HepG2 (cell line): ENCODE data around the gene SPHK1. TPM values are rescaled to one million over a fixed set of nuclear protein-coding genes. Genes with fewer than 3 reads are reported as not detected.

Experiments used
- GLI4 ChIP-seq: sonication (generic); formaldehyde crosslinking; IDR thresholded peaks from 2 replicates; pipeline ENCODE4 v1.5.1; 2020; ENCODE audit warnings: missing genetic modification reagents, mild to moderate bottlenecking, moderate library complexity, borderline replicate concordance
- HIVEP1 ChIP-seq: sonication (generic); formaldehyde crosslinking; IDR thresholded peaks from 2 replicates; pipeline ENCODE4 v1.4.0; 2020; ENCODE audit warnings: mild to moderate bottlenecking, missing genetic modification reagents
- RCOR2 ChIP-seq: IDR thresholded peaks from 2 replicates; pipeline ENCODE4 v1.6.1; 2016; ENCODE audit warnings: missing biosample characterization, missing genetic modification reagents
- SALL1 ChIP-seq: sonication (generic); formaldehyde crosslinking; IDR thresholded peaks from 2 replicates; pipeline ENCODE4 v1.8.0; 2022; ENCODE audit warnings: mild to moderate bottlenecking, missing genetic modification reagents
- SMARCE1 ChIP-seq: fragments of 450-650 bp; IDR thresholded peaks from 2 replicates; pipeline ENCODE4 v1.6.1; 2017; ENCODE audit warnings: borderline replicate concordance
- TBX2 ChIP-seq: sonication (generic); formaldehyde crosslinking; IDR thresholded peaks from 2 replicates; pipeline ENCODE4 v1.5.0; 2020; ENCODE audit warnings: missing genetic modification reagents, mild to moderate bottlenecking, borderline replicate concordance
- YEATS4 ChIP-seq: sonication (generic); formaldehyde crosslinking; IDR thresholded peaks from 2 replicates; pipeline ENCODE4 v1.4.0; 2020; ENCODE audit warnings: missing genetic modification reagents, borderline replicate concordance
- ZNF180 ChIP-seq: sonication (generic); formaldehyde crosslinking; IDR thresholded peaks from 2 replicates; pipeline ENCODE4 v1.4.0; 2020; ENCODE audit warnings: low read depth, missing genetic modification reagents, borderline replicate concordance
- ZNF263 ChIP-seq: sonication (generic); formaldehyde crosslinking; IDR thresholded peaks from 2 replicates; pipeline ENCODE4 v1.4.0; 2020; ENCODE audit warnings: missing genetic modification reagents
- ZNF335 ChIP-seq: sonication (generic); formaldehyde crosslinking; IDR thresholded peaks from 2 replicates; pipeline ENCODE4 v1.4.0; 2020; ENCODE audit warnings: missing genetic modification reagents
- ZNF451 ChIP-seq: sonication (generic); formaldehyde crosslinking; IDR thresholded peaks from 2 replicates; pipeline ENCODE4 v1.5.0; 2020; ENCODE audit warnings: mild to moderate bottlenecking, missing genetic modification reagents
- ZSCAN29 ChIP-seq: sonication (generic); formaldehyde crosslinking; conservative IDR thresholded peaks from 2 replicates; pipeline ENCODE4 v1.4.0; 2020; ENCODE audit warnings: mild to moderate bottlenecking, missing genetic modification reagents
- polyA plus RNA-seq, 8 experiments: library from polyadenylated mRNA; depleted of rRNA in 3 of 8; stranded (reverse) in 7 of 8; unstranded in 1 of 8; fragments of >200 nt; fragmentation: Illumina TruSeq in 4 of 8; extraction: Trizol in 4 of 8; gene quantifications; 2 replicates each; pipeline versions ENCODE4 v1.2.1 to v1.2.3, GENCODE V29; 2011 to 2016; ENCODE audit warnings: low read depth in 4 of 8, missing spikeins in 1 of 8, mixed read lengths in 1 of 8; ENCODE audit not compliant: insufficient read depth in 1 of 8
- total RNA-seq, 5 experiments: library from RNA; depleted of rRNA; stranded (reverse); fragments of >200 nt; fragmentation: Illumina TruSeq; extraction: Trizol; gene quantifications; 2 replicates each; pipeline ENCODE4 v1.2.3, GENCODE V29; 2016; ENCODE audit warnings: low read depth in 1 of 5
- TF ChIP-seq, protein P1 (sequence below): sonication (generic); formaldehyde crosslinking; IDR thresholded peaks from 2 replicates; pipeline ENCODE4 v1.4.0; 2020; ENCODE audit warnings: missing genetic modification reagents
- TF ChIP-seq, protein P2 (sequence below), 2 experiments: fragments of 450-650 bp in 1 of 2; sonication (generic) in 1 of 2; formaldehyde crosslinking in 1 of 2; IDR thresholded peaks; 2 replicates each; pipeline versions ENCODE4 v1.6.1 to v1.8.0; 2016 to 2022; ENCODE audit warnings: antibody characterized with exemption in 1 of 2, mild to moderate bottlenecking in 1 of 2, missing genetic modification reagents in 1 of 2
- TF ChIP-seq, protein P3 (sequence below): sonication (generic); formaldehyde crosslinking; IDR thresholded peaks from 2 replicates; pipeline ENCODE4 v1.4.0; 2020; ENCODE audit warnings: mild to moderate bottlenecking, missing genetic modification reagents

The SPHK1 gene
- total and polyA plus RNA-seq, 2 of the 13 experiments (the other 11 are each of a cell fraction or from before 2014, with no cell fraction given): 129 to 160 TPM

DNA sequence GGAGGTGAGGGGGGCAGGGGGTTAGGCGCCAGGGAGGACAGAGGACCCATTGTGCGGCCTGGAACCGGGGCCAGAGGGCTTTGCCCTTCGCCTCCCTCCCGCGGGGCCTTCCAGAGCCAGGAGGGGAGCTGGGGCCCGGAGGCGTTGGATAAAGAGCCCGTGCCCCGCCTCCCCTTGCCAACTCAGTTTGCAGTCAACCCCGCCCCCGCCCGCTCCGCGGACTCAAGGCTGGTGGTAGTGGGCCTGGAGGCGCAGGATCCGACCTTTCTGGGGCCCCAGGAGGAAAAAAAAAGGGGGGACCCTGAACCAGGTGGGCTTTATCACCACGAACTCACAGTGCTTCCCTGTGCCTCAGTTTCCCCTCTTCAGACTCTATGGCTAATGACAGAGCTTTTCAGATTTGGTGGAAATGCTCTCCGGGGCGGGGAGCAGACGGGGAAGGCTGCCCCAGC lies 2.0 kb upstream of the SPHK1 start (continued):
- TF ChIP-seq, protein P1, sequence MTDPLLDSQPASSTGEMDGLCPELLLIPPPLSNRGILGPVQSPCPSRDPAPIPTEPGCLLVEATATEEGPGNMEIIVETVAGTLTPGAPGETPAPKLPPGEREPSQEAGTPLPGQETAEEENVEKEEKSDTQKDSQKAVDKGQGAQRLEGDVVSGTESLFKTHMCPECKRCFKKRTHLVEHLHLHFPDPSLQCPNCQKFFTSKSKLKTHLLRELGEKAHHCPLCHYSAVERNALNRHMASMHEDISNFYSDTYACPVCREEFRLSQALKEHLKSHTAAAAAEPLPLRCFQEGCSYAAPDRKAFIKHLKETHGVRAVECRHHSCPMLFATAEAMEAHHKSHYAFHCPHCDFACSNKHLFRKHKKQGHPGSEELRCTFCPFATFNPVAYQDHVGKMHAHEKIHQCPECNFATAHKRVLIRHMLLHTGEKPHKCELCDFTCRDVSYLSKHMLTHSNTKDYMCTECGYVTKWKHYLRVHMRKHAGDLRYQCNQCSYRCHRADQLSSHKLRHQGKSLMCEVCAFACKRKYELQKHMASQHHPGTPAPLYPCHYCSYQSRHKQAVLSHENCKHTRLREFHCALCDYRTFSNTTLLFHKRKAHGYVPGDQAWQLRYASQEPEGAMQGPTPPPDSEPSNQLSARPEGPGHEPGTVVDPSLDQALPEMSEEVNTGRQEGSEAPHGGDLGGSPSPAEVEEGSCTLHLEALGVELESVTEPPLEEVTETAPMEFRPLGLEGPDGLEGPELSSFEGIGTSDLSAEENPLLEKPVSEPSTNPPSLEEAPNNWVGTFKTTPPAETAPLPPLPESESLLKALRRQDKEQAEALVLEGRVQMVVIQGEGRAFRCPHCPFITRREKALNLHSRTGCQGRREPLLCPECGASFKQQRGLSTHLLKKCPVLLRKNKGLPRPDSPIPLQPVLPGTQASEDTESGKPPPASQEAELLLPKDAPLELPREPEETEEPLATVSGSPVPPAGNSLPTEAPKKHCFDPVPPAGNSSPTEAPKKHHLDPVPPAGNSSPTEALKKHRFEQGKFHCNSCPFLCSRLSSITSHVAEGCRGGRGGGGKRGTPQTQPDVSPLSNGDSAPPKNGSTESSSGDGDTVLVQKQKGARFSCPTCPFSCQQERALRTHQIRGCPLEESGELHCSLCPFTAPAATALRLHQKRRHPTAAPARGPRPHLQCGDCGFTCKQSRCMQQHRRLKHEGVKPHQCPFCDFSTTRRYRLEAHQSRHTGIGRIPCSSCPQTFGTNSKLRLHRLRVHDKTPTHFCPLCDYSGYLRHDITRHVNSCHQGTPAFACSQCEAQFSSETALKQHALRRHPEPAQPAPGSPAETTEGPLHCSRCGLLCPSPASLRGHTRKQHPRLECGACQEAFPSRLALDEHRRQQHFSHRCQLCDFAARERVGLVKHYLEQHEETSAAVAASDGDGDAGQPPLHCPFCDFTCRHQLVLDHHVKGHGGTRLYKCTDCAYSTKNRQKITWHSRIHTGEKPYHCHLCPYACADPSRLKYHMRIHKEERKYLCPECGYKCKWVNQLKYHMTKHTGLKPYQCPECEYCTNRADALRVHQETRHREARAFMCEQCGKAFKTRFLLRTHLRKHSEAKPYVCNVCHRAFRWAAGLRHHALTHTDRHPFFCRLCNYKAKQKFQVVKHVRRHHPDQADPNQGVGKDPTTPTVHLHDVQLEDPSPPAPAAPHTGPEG (CRISPR knock-in tag): no peak
- no peak for TF ChIP-seq GLI4
- no peak for TF ChIP-seq RCOR2 (CRISPR knock-in tag)
- peak; percentile 41; the same call in 1 of the 2 replicates for TF ChIP-seq ZNF451 (CRISPR knock-in tag)
- TF ChIP-seq TBX2 (CRISPR knock-in tag): peak; percentile 97
- TF ChIP-seq, protein P2, sequence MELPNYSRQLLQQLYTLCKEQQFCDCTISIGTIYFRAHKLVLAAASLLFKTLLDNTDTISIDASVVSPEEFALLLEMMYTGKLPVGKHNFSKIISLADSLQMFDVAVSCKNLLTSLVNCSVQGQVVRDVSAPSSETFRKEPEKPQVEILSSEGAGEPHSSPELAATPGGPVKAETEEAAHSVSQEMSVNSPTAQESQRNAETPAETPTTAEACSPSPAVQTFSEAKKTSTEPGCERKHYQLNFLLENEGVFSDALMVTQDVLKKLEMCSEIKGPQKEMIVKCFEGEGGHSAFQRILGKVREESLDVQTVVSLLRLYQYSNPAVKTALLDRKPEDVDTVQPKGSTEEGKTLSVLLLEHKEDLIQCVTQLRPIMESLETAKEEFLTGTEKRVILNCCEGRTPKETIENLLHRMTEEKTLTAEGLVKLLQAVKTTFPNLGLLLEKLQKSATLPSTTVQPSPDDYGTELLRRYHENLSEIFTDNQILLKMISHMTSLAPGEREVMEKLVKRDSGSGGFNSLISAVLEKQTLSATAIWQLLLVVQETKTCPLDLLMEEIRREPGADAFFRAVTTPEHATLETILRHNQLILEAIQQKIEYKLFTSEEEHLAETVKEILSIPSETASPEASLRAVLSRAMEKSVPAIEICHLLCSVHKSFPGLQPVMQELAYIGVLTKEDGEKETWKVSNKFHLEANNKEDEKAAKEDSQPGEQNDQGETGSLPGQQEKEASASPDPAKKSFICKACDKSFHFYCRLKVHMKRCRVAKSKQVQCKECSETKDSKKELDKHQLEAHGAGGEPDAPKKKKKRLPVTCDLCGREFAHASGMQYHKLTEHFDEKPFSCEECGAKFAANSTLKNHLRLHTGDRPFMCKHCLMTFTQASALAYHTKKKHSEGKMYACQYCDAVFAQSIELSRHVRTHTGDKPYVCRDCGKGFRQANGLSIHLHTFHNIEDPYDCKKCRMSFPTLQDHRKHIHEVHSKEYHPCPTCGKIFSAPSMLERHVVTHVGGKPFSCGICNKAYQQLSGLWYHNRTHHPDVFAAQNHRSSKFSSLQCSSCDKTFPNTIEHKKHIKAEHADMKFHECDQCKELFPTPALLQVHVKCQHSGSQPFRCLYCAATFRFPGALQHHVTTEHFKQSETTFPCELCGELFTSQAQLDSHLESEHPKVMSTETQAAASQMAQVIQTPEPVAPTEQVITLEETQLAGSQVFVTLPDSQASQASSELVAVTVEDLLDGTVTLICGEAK (IDR thresholded peaks at IDR 0.05): no peak
- TF ChIP-seq, protein P2 (CRISPR knock-in tag; IDR thresholded peaks at IDR 0.05): peak; percentile 82
- peak; percentile 88 for TF ChIP-seq ZNF335 (CRISPR knock-in tag)
- peak; percentile 89 for TF ChIP-seq ZSCAN29
- TF ChIP-seq ZNF180 (CRISPR knock-in tag): no peak
- no peak for TF ChIP-seq SMARCE1
- TF ChIP-seq, protein P3, sequence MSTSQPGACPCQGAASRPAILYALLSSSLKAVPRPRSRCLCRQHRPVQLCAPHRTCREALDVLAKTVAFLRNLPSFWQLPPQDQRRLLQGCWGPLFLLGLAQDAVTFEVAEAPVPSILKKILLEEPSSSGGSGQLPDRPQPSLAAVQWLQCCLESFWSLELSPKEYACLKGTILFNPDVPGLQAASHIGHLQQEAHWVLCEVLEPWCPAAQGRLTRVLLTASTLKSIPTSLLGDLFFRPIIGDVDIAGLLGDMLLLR: no peak
- TF ChIP-seq ZNF263 (CRISPR knock-in tag): no peak
- no peak; the same call in 1 of the 2 replicates for TF ChIP-seq YEATS4 (CRISPR knock-in tag)
- TF ChIP-seq SALL1 (CRISPR knock-in tag): peak; percentile 66
- no peak; the same call in 1 of the 2 replicates for TF ChIP-seq HIVEP1 (CRISPR knock-in tag)
